ENCODE measurements around the gene WDR53.
"Not testable (repeated sequence)": the region's sequence is repeated elsewhere in the genome, so short reads cannot be mapped to it uniquely, and the experiment has no call there.

WDR53 gene

GRCh38 chr3:196568246-196569002, at the start of gene WDR53, which contains the start of gene FBXO45:
WDR53 (minus strand) TSS chr3:196568554; CDS start chr3:196561475, 7,079 bp downstream.
FBXO45 (plus strand) TSS chr3:196568660; CDS start chr3:196568985, 325 bp downstream.
- Histone ChIP-seq H3K27ac (ENCODE audit: low read length) (peak within 1 kb of the TSS; percentile 91), H3K4me3 (ENCODE audit: low read length in 2 of 2) (peak within 1 kb of the TSS; percentile 100), H3K9me3 (ENCODE audit: control insufficient read depth in 2 of 2, low read length in 2 of 2) (no peaks in the 10 kb centered on the region), H3K4me1 (ENCODE audit: control insufficient read depth, insufficient read depth, low read length) (peaks cover 18% of the 10 kb centered on the region), H3K9ac (ENCODE audit: low read length in 2 of 2) (peak within 1 kb of the TSS; percentile 98 to 99), H3K27me3 (ENCODE audit: control insufficient read depth in 1 of 2, insufficient read depth in 2 of 2, low read length in 2 of 2) (no peaks in the 10 kb centered on the region), H3K36me3 (ENCODE audit: control insufficient read depth in 2 of 2, insufficient read depth in 2 of 2, low read length in 2 of 2) (peaks cover 0 to 2% of the 10 kb centered on the region in 2 donors)

GRCh38 chr3:196617256-196617655, 48.9 kb upstream of the WDR53 start:
- H3K4me1 ChIP-seq (ENCODE audit: control insufficient read depth, insufficient read depth, low read length), result peaks cover 5% of the 10 kb centered on the region
- peak overlapping the region in 1 of 2 donors; percentile 22 for H3K9ac ChIP-seq (ENCODE audit: low read length in 2 of 2)
- no peaks in the 10 kb centered on the region for H3K36me3 ChIP-seq (ENCODE audit: control insufficient read depth in 2 of 2, insufficient read depth in 2 of 2, low read length in 2 of 2)
- H3K9me3 ChIP-seq (ENCODE audit: control insufficient read depth in 2 of 2, low read length in 2 of 2), result no peaks in the 10 kb centered on the region
- H3K4me3 ChIP-seq (ENCODE audit: low read length in 2 of 2), result no peak overlapping the region
- H3K27me3 ChIP-seq (ENCODE audit: control insufficient read depth in 1 of 2, insufficient read depth in 2 of 2, low read length in 2 of 2), result no peaks in the 10 kb centered on the region
- H3K27ac ChIP-seq (ENCODE audit: low read length), result no peak overlapping the region

- not testable (repeated sequence) for H3K27me3 ChIP-seq (ENCODE audit: control insufficient read depth in 1 of 2, insufficient read depth in 2 of 2, low read length in 2 of 2); H3K4me3 ChIP-seq (ENCODE audit: low read length in 2 of 2); H3K9ac ChIP-seq (ENCODE audit: low read length in 2 of 2); H3K27ac ChIP-seq (ENCODE audit: low read length); H3K4me1 ChIP-seq (ENCODE audit: control insufficient read depth, insufficient read depth, low read length); H3K36me3 ChIP-seq (ENCODE audit: control insufficient read depth in 2 of 2, insufficient read depth in 2 of 2, low read length in 2 of 2); H3K9me3 ChIP-seq (ENCODE audit: control insufficient read depth in 2 of 2, low read length in 2 of 2)
These were observed 46.9 kb upstream of the WDR53 start for GRCh38 chr3:196615234-196615633.

- Histone ChIP-seq H3K4me1 (ENCODE audit: control insufficient read depth, insufficient read depth, low read length) (peaks cover 5% of the 10 kb centered on the region), H3K27me3 (ENCODE audit: control insufficient read depth in 1 of 2, insufficient read depth in 2 of 2, low read length in 2 of 2) (no peaks in the 10 kb centered on the region), H3K9me3 (ENCODE audit: control insufficient read depth in 2 of 2, low read length in 2 of 2) (no peaks in the 10 kb centered on the region), H3K36me3 (ENCODE audit: control insufficient read depth in 2 of 2, insufficient read depth in 2 of 2, low read length in 2 of 2) (no peaks in the 10 kb centered on the region), H3K27ac (ENCODE audit: low read length) (peak overlapping the region; percentile 18), H3K9ac (ENCODE audit: low read length in 2 of 2) (no peak overlapping the region), H3K4me3 (ENCODE audit: low read length in 2 of 2) (no peak overlapping the region)
These were observed 43.6 kb upstream of the WDR53 start for GRCh38 chr3:196611761-196612483.

- H3K9me3 ChIP-seq (ENCODE audit: control insufficient read depth in 2 of 2, low read length in 2 of 2), result no peaks in the 10 kb centered on the region
- no peaks in the 10 kb centered on the region for H3K27me3 ChIP-seq (ENCODE audit: control insufficient read depth in 1 of 2, insufficient read depth in 2 of 2, low read length in 2 of 2)
- no peak overlapping the region for H3K9ac ChIP-seq (ENCODE audit: low read length in 2 of 2)
- H3K4me3 ChIP-seq (ENCODE audit: low read length in 2 of 2), result no peak overlapping the region
- H3K36me3 ChIP-seq (ENCODE audit: control insufficient read depth in 2 of 2, insufficient read depth in 2 of 2, low read length in 2 of 2), result no peaks in the 10 kb centered on the region
- peaks cover 5% of the 10 kb centered on the region for H3K4me1 ChIP-seq (ENCODE audit: control insufficient read depth, insufficient read depth, low read length)
- peak overlapping the region; percentile 18 for H3K27ac ChIP-seq (ENCODE audit: low read length)
These were observed 41.6 kb upstream of the WDR53 start for GRCh38 chr3:196609805-196610515.

- Histone ChIP-seq H3K4me1 (ENCODE audit: control insufficient read depth, insufficient read depth, low read length) (peaks cover 5% of the 10 kb centered on the region), H3K9ac (ENCODE audit: low read length in 2 of 2) (no peak overlapping the region), H3K4me3 (ENCODE audit: low read length in 2 of 2) (no peak overlapping the region), H3K27me3 (ENCODE audit: control insufficient read depth in 1 of 2, insufficient read depth in 2 of 2, low read length in 2 of 2) (peaks cover 0 to 4% of the 10 kb centered on the region in 2 donors), H3K36me3 (ENCODE audit: control insufficient read depth in 2 of 2, insufficient read depth in 2 of 2, low read length in 2 of 2) (no peaks in the 10 kb centered on the region), H3K9me3 (ENCODE audit: control insufficient read depth in 2 of 2, low read length in 2 of 2) (no peaks in the 10 kb centered on the region), H3K27ac (ENCODE audit: low read length) (peak overlapping the region; percentile 18)
These were observed 41.0 kb upstream of the WDR53 start for GRCh38 chr3:196609343-196609775.

GRCh38 chr3:196608693-196609092, 40.3 kb upstream of the WDR53 start:
- H3K36me3 ChIP-seq (ENCODE audit: control insufficient read depth in 2 of 2, insufficient read depth in 2 of 2, low read length in 2 of 2), result no peaks in the 10 kb centered on the region
- no peaks in the 10 kb centered on the region for H3K9me3 ChIP-seq (ENCODE audit: control insufficient read depth in 2 of 2, low read length in 2 of 2)
- H3K27me3 ChIP-seq (ENCODE audit: control insufficient read depth in 1 of 2, insufficient read depth in 2 of 2, low read length in 2 of 2), result peaks cover 0 to 5% of the 10 kb centered on the region in 2 donors
- H3K4me3 ChIP-seq (ENCODE audit: low read length in 2 of 2), result no peak overlapping the region
- no peak overlapping the region for H3K9ac ChIP-seq (ENCODE audit: low read length in 2 of 2)
- peaks cover 5% of the 10 kb centered on the region for H3K4me1 ChIP-seq (ENCODE audit: control insufficient read depth, insufficient read depth, low read length)
- H3K27ac ChIP-seq (ENCODE audit: low read length), result no peak overlapping the region

- peaks cover 0 to 6% of the 10 kb centered on the region in 2 donors for H3K27me3 ChIP-seq (ENCODE audit: control insufficient read depth in 1 of 2, insufficient read depth in 2 of 2, low read length in 2 of 2)
- no peaks in the 10 kb centered on the region for H3K4me1 ChIP-seq (ENCODE audit: control insufficient read depth, insufficient read depth, low read length)
- no peak overlapping the region for H3K4me3 ChIP-seq (ENCODE audit: low read length in 2 of 2)
- no peaks in the 10 kb centered on the region for H3K9me3 ChIP-seq (ENCODE audit: control insufficient read depth in 2 of 2, low read length in 2 of 2)
- H3K9ac ChIP-seq (ENCODE audit: low read length in 2 of 2), result no peak overlapping the region
- no peak overlapping the region for H3K27ac ChIP-seq (ENCODE audit: low read length)
- no peaks in the 10 kb centered on the region for H3K36me3 ChIP-seq (ENCODE audit: control insufficient read depth in 2 of 2, insufficient read depth in 2 of 2, low read length in 2 of 2)
These were observed 36.2 kb upstream of the WDR53 start for GRCh38 chr3:196604548-196604947.

- Histone ChIP-seq H3K9me3 (ENCODE audit: control insufficient read depth in 2 of 2, low read length in 2 of 2) (no peaks in the 10 kb centered on the region), H3K4me1 (ENCODE audit: control insufficient read depth, insufficient read depth, low read length) (no peaks in the 10 kb centered on the region), H3K9ac (ENCODE audit: low read length in 2 of 2) (no peak overlapping the region), H3K4me3 (ENCODE audit: low read length in 2 of 2) (no peak overlapping the region), H3K27me3 (ENCODE audit: control insufficient read depth in 1 of 2, insufficient read depth in 2 of 2, low read length in 2 of 2) (peaks cover 0 to 6% of the 10 kb centered on the region in 2 donors), H3K36me3 (ENCODE audit: control insufficient read depth in 2 of 2, insufficient read depth in 2 of 2, low read length in 2 of 2) (no peaks in the 10 kb centered on the region), H3K27ac (ENCODE audit: low read length) (no peak overlapping the region)
These were observed 35.3 kb upstream of the WDR53 start for GRCh38 chr3:196603683-196604082.

- Histone ChIP-seq H3K4me3 (ENCODE audit: low read length in 2 of 2) (no peak overlapping the region), H3K27me3 (ENCODE audit: control insufficient read depth in 1 of 2, insufficient read depth in 2 of 2, low read length in 2 of 2) (peaks cover 0 to 6% of the 10 kb centered on the region in 2 donors), H3K9ac (ENCODE audit: low read length in 2 of 2) (no peak overlapping the region), H3K4me1 (ENCODE audit: control insufficient read depth, insufficient read depth, low read length) (no peaks in the 10 kb centered on the region), H3K27ac (ENCODE audit: low read length) (no peak overlapping the region), H3K9me3 (ENCODE audit: control insufficient read depth in 2 of 2, low read length in 2 of 2) (no peaks in the 10 kb centered on the region), H3K36me3 (ENCODE audit: control insufficient read depth in 2 of 2, insufficient read depth in 2 of 2, low read length in 2 of 2) (no peaks in the 10 kb centered on the region)
These were observed 34.3 kb upstream of the WDR53 start for GRCh38 chr3:196602673-196603072.

All from stomach smooth muscle (tissue), 2 donors.